ENCODE results near the gene IQCF2.

GRCh38 chr3:51845129-51845528 is 16.3 kb upstream of the IQCF2 start:
- TF ChIP-seq POLR2A (IDR thresholded peaks at IDR 0.05) = no peak
- TF ChIP-seq, protein P1, sequence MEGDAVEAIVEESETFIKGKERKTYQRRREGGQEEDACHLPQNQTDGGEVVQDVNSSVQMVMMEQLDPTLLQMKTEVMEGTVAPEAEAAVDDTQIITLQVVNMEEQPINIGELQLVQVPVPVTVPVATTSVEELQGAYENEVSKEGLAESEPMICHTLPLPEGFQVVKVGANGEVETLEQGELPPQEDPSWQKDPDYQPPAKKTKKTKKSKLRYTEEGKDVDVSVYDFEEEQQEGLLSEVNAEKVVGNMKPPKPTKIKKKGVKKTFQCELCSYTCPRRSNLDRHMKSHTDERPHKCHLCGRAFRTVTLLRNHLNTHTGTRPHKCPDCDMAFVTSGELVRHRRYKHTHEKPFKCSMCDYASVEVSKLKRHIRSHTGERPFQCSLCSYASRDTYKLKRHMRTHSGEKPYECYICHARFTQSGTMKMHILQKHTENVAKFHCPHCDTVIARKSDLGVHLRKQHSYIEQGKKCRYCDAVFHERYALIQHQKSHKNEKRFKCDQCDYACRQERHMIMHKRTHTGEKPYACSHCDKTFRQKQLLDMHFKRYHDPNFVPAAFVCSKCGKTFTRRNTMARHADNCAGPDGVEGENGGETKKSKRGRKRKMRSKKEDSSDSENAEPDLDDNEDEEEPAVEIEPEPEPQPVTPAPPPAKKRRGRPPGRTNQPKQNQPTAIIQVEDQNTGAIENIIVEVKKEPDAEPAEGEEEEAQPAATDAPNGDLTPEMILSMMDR (IDR thresholded peaks at IDR 0.05) = no peak
